H9 (cell line): ENCODE data around the gene MACROH2A1. TPM values are rescaled to one million over a fixed set of nuclear protein-coding genes. Genes with fewer than 3 reads are reported as not detected.

Experiments
- DNase-seq: peaks from one replicate; pipeline ENCODE4 v3.0.0-alpha.2; 2017
- H2AFZ ChIP-seq: one replicate; pipeline ENCODE4 v1.6.1; 2013; ENCODE audit warnings: mild to moderate bottlenecking, low read length, control low read depth, moderate library complexity
- H2AK5ac ChIP-seq: 2 replicates; pipeline ENCODE4 v1.6.1; 2013; ENCODE audit warnings: low read length, control low read depth, mixed read lengths; ENCODE audit not compliant: insufficient read length
- H2BK120ac ChIP-seq: one replicate; pipeline ENCODE4 v1.6.1; 2013; ENCODE audit warnings: low read depth, mild to moderate bottlenecking, low read length, control low read depth, inconsistent platforms; ENCODE audit not compliant: poor library complexity, severe bottlenecking
- H2BK12ac ChIP-seq: 2 replicates; pipeline ENCODE4 v1.6.1; 2013; ENCODE audit warnings: low read length, control low read depth, mixed read lengths, low read depth; ENCODE audit not compliant: insufficient read length
- H2BK15ac ChIP-seq: 2 replicates; pipeline ENCODE4 v1.6.1; 2013; ENCODE audit warnings: low read depth, low read length, control low read depth
- H2BK20ac ChIP-seq: one replicate; pipeline ENCODE4 v1.6.1; 2013; ENCODE audit warnings: low read depth, mild to moderate bottlenecking, low read length, control low read depth, inconsistent platforms; ENCODE audit not compliant: poor library complexity, severe bottlenecking
- H2BK5ac ChIP-seq: 2 replicates; pipeline ENCODE4 v1.6.1; 2013; ENCODE audit warnings: low read length, control low read depth, mixed read lengths; ENCODE audit not compliant: insufficient read length
- H3K14ac ChIP-seq: 2 replicates; pipeline ENCODE4 v1.6.1; 2013; ENCODE audit warnings: low read length, control low read depth; ENCODE audit not compliant: insufficient read depth
- H3K18ac ChIP-seq: 2 replicates; pipeline ENCODE4 v1.6.1; 2013; ENCODE audit warnings: low read depth, mild to moderate bottlenecking, mixed read lengths, low read length, control low read depth; ENCODE audit not compliant: insufficient read length
- H3K23ac ChIP-seq: 2 replicates; pipeline ENCODE4 v1.6.1; 2013; ENCODE audit warnings: low read length, control low read depth, mixed read lengths, low read depth; ENCODE audit not compliant: insufficient read length
- H3K23me2 ChIP-seq: 2 replicates; pipeline ENCODE4 v1.6.1; 2013; ENCODE audit warnings: low read depth, mild to moderate bottlenecking, mixed read lengths, low read length, control low read depth; ENCODE audit not compliant: insufficient read length, poor library complexity, severe bottlenecking
- H3K27ac ChIP-seq: 2 replicates; pipeline ENCODE4 v1.5.1; 2013; ENCODE audit warnings: low read length, control low read depth, mixed read lengths, low read depth; ENCODE audit not compliant: insufficient read length
- H3K27me3 ChIP-seq: 2 replicates; pipeline ENCODE4 v1.6.1; 2013; ENCODE audit warnings: low read length, control low read depth, inconsistent platforms; ENCODE audit not compliant: insufficient read depth
- H3K4ac ChIP-seq: 2 replicates; pipeline ENCODE4 v1.6.1; 2013; ENCODE audit warnings: low read depth, mild to moderate bottlenecking, control low read depth, inconsistent platforms, low read length, moderate library complexity
- H3K4me1 ChIP-seq: 2 replicates; pipeline ENCODE4 v1.6.1; 2013; ENCODE audit warnings: low read length, control low read depth, inconsistent platforms; ENCODE audit not compliant: insufficient read depth
- H3K4me2 ChIP-seq: 2 replicates; pipeline ENCODE4 v1.6.1; 2013; ENCODE audit warnings: low read length, control low read depth, mixed read lengths; ENCODE audit not compliant: insufficient read length, insufficient read depth
- H3K56ac ChIP-seq: 2 replicates; pipeline ENCODE4 v1.6.1; 2013; ENCODE audit warnings: low read depth, mild to moderate bottlenecking, mixed read lengths, low read length, control low read depth; ENCODE audit not compliant: insufficient read length
- H3K79me1 ChIP-seq: 2 replicates; pipeline ENCODE4 v1.6.1; 2013; ENCODE audit warnings: low read depth, mild to moderate bottlenecking, moderate library complexity, low read length, control low read depth, inconsistent platforms; ENCODE audit not compliant: insufficient read depth, poor library complexity, severe bottlenecking
- H3K79me2 ChIP-seq: 2 replicates; pipeline ENCODE4 v1.6.1; 2013; ENCODE audit warnings: low read length, control low read depth, inconsistent platforms; ENCODE audit not compliant: insufficient read depth
- H3K9ac ChIP-seq: 2 replicates; pipeline ENCODE4 v1.6.1; 2013; ENCODE audit warnings: low read length, control low read depth, mixed read lengths; ENCODE audit not compliant: insufficient read length; ENCODE audit errors: extremely low read depth
- H3K9me3 ChIP-seq: one replicate; pipeline ENCODE4 v1.6.1; 2013; ENCODE audit warnings: low read depth, low read length, inconsistent platforms; ENCODE audit not compliant: control insufficient read depth
- H3T11ph ChIP-seq: one replicate; pipeline ENCODE4 v1.6.1; 2013; ENCODE audit warnings: mild to moderate bottlenecking, low read length, control low read depth, inconsistent platforms
- H4K20me1 ChIP-seq: one replicate; pipeline ENCODE4 v1.6.1; 2013; ENCODE audit not compliant: control insufficient read depth, insufficient read length, insufficient read depth
- H4K5ac ChIP-seq: 2 replicates; pipeline ENCODE4 v1.6.1; 2013; ENCODE audit warnings: low read depth, mild to moderate bottlenecking, mixed read lengths, low read length, control low read depth; ENCODE audit not compliant: insufficient read length
- H4K8ac ChIP-seq: replicated peaks from 2 replicates; pipeline ENCODE4 v1.6.1; 2013; ENCODE audit warnings: low read length, control low read depth, mixed read lengths, low read depth; ENCODE audit not compliant: insufficient read length
- H4K91ac ChIP-seq: 2 replicates; pipeline ENCODE4 v1.6.1; 2013; ENCODE audit warnings: low read depth, mild to moderate bottlenecking, moderate library complexity, mixed read lengths, low read length, control low read depth; ENCODE audit not compliant: insufficient read length
- H3K27ac Mint-ChIP-seq, 3 experiments: 2 replicates in 2 of 3; 3 replicates in 1 of 3; pipeline ENCODE4 v1.8.0; 2020 to 2021; ENCODE audit warnings: mixed read lengths in 3 of 3, mild to moderate bottlenecking in 1 of 3, moderate library complexity in 1 of 3
- H3K27me3 Mint-ChIP-seq: 2 replicates; pipeline ENCODE4 v1.8.0; 2021; ENCODE audit warnings: low read depth, mild to moderate bottlenecking, moderate library complexity, mixed read lengths
- H3K36me3 Mint-ChIP-seq, 3 experiments: 2 replicates in 2 of 3; 3 replicates in 1 of 3; pipeline ENCODE4 v1.8.0; 2020 to 2021; ENCODE audit warnings: low read depth in 3 of 3, mixed read lengths in 3 of 3; ENCODE audit not compliant: insufficient read depth in 1 of 3
- H3K4me1 Mint-ChIP-seq, 2 experiments: 2 replicates each; pipeline ENCODE4 v1.8.0; 2020; ENCODE audit warnings: mixed read lengths in 2 of 2
- H3K4me3 Mint-ChIP-seq, 2 experiments: 2 replicates in 1 of 2; 3 replicates in 1 of 2; pipeline ENCODE4 v1.8.0; 2020 to 2021; ENCODE audit warnings: mild to moderate bottlenecking in 2 of 2, mixed read lengths in 2 of 2, moderate library complexity in 1 of 2
- H3K9me3 Mint-ChIP-seq, 2 experiments: 2 replicates in 1 of 2; 3 replicates in 1 of 2; pipeline ENCODE4 v1.8.0; 2020; ENCODE audit warnings: mild to moderate bottlenecking in 2 of 2, mixed read lengths in 2 of 2, moderate library complexity in 1 of 2
- WGBS: extraction: QIAGEN DNeasy Blood & Tissue Kit; methylation state at CpG from one replicate; pipeline ENCODE4 v1.1.7; 2013; ENCODE audit warnings: missing lambda C conversion rate, low lambda C conversion rate, mixed read lengths; ENCODE audit not compliant: insufficient read length; ENCODE audit errors: extremely low coverage; 5-methylcytosine and 5-hydroxymethylcytosine counted together
- total RNA-seq: library from RNA; stranded (reverse); gene quantifications from 2 replicates; pipeline ENCODE4 v1.2.1, GENCODE V29; 2021
- TF ChIP-seq, protein P1 (sequence below): fragments of 200-600 bp; sonication (generic); conservative IDR thresholded peaks from 3 replicates; pipeline ENCODE4 v1.8.0; 2021; ENCODE audit warnings: antibody characterized with exemption, mild to moderate bottlenecking

Gene MACROH2A1
- total RNA-seq, 1 experiment from 2014 or later: 111 TPM

DNA sequence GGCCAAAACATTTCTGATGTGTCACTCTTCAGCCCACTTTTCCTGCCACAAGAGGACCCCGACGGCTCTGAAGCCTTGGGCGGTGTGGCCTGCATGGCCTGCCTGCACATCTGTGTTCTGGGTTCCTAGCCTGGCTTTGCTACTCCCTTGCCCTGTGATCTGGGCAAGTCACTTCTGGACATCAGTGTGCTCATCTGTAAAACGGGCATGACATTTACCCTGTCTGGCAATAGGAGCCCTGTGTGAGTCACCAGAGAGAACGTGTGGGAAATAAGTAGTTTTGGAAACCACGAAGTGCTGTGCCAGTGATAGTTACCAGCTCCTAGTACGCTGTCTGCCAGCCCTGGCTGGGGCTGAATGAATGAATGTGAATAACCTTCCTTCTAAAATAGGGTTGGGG lies 90.8 kb downstream of the MACROH2A1 start:
- H3K9me3 ChIP-seq: no peaks in the 10 kb centered on the region
- H3K23ac ChIP-seq: no peak overlapping the region
- no peak overlapping the region for H3K14ac ChIP-seq
- H2BK15ac ChIP-seq: no peak overlapping the region
- H2AFZ ChIP-seq: no peak overlapping the region
- no peaks in the 10 kb centered on the region for H3K4me1 ChIP-seq
- H3K56ac ChIP-seq: no peak overlapping the region
- no peak overlapping the region for H2BK5ac ChIP-seq
- no peak overlapping the region for H2BK12ac ChIP-seq
- no peak overlapping the region for H4K5ac ChIP-seq
- no peak overlapping the region for H4K8ac ChIP-seq
- Mint-ChIP-seq H3K27ac (no peak overlapping the region), H3K4me3 (no peak overlapping the region), H3K27me3 (peaks cover 52% of the 10 kb centered on the region), H3K36me3 (no peaks in the 10 kb centered on the region), H3K4me1 (peaks cover 8 to 19% of the 10 kb centered on the region in 2 experiments), H3K9me3 (no peaks in the 10 kb centered on the region)
- TF ChIP-seq, protein P1, sequence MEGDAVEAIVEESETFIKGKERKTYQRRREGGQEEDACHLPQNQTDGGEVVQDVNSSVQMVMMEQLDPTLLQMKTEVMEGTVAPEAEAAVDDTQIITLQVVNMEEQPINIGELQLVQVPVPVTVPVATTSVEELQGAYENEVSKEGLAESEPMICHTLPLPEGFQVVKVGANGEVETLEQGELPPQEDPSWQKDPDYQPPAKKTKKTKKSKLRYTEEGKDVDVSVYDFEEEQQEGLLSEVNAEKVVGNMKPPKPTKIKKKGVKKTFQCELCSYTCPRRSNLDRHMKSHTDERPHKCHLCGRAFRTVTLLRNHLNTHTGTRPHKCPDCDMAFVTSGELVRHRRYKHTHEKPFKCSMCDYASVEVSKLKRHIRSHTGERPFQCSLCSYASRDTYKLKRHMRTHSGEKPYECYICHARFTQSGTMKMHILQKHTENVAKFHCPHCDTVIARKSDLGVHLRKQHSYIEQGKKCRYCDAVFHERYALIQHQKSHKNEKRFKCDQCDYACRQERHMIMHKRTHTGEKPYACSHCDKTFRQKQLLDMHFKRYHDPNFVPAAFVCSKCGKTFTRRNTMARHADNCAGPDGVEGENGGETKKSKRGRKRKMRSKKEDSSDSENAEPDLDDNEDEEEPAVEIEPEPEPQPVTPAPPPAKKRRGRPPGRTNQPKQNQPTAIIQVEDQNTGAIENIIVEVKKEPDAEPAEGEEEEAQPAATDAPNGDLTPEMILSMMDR: no peak
- no peaks in the 10 kb centered on the region for H4K20me1 ChIP-seq
- H3K4ac ChIP-seq: no peak overlapping the region
- no peak overlapping the region for H2BK20ac ChIP-seq
- H3T11ph ChIP-seq: no peak overlapping the region
- no peak overlapping the region for H2AK5ac ChIP-seq
- H3K79me2 ChIP-seq: no peaks in the 10 kb centered on the region
- no peak overlapping the region for H3K18ac ChIP-seq
- no peak overlapping the region for H4K91ac ChIP-seq
- no peaks in the 10 kb centered on the region; the same call in 1 of the 2 replicates for H3K27me3 ChIP-seq
- H3K27ac ChIP-seq: no peak overlapping the region
- H3K4me2 ChIP-seq: no peak overlapping the region
- no CpG with 5 or more reads among the region's 7 CpGs for WGBS
- H2BK120ac ChIP-seq: no peak overlapping the region
- no peak for DNase-seq
- no peak overlapping the region for H3K9ac ChIP-seq
- H3K79me1 ChIP-seq: no peaks in the 10 kb centered on the region
- H3K23me2 ChIP-seq: no peaks in the 10 kb centered on the region
